Measurements from ENCODE around the gene CCDC9. TPM values are rescaled to one million over a fixed set of nuclear protein-coding genes. Genes with fewer than 3 reads are reported as not detected.

Gene CCDC9
- total and polyA plus RNA-seq, 2 of the 13 experiments (the other 11 are each of a cell fraction or from before 2014, with no cell fraction given), result 2.9 to 6.3 TPM

DNA sequence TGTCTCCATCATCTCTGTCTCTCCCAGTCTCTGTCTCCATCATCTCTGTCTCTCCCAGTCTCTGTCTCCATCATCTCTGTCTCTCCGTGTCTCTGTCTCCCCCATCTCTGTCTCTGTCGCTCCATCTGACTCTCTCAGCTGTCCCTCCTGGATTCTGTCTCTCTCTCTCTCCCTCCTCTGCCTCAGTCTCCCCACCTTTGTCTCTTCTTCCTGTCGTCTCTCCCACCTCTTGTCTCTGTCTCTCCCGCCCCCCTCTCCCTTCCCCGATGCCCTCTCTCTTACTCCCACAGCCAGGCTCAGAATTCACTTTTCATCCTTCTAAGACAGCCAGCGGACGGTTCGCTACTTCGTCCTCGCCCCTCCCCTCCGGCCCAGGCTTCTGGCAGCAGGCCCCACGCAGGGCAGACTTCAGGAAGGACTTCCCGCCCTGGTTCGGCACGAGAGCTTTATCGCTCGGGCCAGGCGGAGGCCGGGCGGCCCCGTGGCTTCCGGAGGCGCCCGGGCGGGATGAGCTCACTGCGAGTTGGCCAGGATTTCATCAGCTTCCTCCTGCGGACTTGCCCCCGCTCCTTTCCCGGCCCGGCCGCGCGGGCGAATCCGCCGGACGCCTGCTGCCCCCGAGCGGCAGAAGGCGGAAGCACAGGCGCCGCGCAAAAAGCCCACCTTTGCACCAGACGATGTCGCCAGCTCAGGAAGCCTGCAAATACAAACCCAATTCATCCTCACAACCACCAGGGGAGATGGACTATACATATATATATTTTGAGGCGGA is 12.4 kb upstream of the CCDC9 start (continued):
- TF ChIP-seq, protein P1, sequence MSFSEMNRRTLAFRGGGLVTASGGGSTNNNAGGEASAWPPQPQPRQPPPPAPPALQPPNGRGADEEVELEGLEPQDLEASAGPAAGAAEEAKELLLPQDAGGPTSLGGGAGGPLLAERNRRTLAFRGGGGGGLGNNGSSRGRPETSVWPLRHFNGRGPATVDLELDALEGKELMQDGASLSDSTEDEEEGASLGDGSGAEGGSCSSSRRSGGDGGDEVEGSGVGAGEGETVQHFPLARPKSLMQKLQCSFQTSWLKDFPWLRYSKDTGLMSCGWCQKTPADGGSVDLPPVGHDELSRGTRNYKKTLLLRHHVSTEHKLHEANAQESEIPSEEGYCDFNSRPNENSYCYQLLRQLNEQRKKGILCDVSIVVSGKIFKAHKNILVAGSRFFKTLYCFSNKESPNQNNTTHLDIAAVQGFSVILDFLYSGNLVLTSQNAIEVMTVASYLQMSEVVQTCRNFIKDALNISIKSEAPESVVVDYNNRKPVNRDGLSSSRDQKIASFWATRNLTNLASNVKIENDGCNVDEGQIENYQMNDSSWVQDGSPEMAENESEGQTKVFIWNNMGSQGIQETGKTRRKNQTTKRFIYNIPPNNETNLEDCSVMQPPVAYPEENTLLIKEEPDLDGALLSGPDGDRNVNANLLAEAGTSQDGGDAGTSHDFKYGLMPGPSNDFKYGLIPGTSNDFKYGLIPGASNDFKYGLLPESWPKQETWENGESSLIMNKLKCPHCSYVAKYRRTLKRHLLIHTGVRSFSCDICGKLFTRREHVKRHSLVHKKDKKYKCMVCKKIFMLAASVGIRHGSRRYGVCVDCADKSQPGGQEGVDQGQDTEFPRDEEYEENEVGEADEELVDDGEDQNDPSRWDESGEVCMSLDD (CRISPR knock-in tag; IDR thresholded peaks at IDR 0.05; ENCODE audit: borderline replicate concordance), result peak; percentile 75; the same call in 1 of the 2 replicates
- TF ChIP-seq TOPORS (CRISPR knock-in tag; IDR thresholded peaks at IDR 0.05) (no peak; the same call in 1 of the 2 replicates), ZFAT (CRISPR knock-in tag; conservative IDR thresholded peaks at IDR 0.05) (no peak), SRSF9 (IDR thresholded peaks at IDR 0.05; ENCODE audit: borderline replicate concordance, insufficient read depth, low read depth, low read length, poor library complexity, severe bottlenecking) (no peak), PCBP1 (IDR thresholded peaks at IDR 0.05; ENCODE audit: borderline replicate concordance, low read depth, low read length) (0 out of 2 replicates have a peak, but pooled peaks have one; percentile 35), TBX3 (IDR thresholded peaks at IDR 0.05; ENCODE audit: borderline replicate concordance) (peak; percentile 32; the same call in 1 of the 2 replicates), ZC3H4 (CRISPR knock-in tag; IDR thresholded peaks at IDR 0.05; ENCODE audit: borderline replicate concordance) (no peak), ZNF782 (CRISPR knock-in tag; IDR thresholded peaks at IDR 0.05; ENCODE audit: borderline replicate concordance) (no peak), ATF1 (CRISPR knock-in tag; IDR thresholded peaks at IDR 0.05) (no peak), HOXA5 (CRISPR knock-in tag; IDR thresholded peaks at IDR 0.05) (peak; percentile 79)
- TF ChIP-seq, protein P2, sequence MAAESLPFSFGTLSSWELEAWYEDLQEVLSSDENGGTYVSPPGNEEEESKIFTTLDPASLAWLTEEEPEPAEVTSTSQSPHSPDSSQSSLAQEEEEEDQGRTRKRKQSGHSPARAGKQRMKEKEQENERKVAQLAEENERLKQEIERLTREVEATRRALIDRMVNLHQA (CRISPR knock-in tag; IDR thresholded peaks at IDR 0.05), result peak; percentile 97
- TF ChIP-seq, protein P3, sequence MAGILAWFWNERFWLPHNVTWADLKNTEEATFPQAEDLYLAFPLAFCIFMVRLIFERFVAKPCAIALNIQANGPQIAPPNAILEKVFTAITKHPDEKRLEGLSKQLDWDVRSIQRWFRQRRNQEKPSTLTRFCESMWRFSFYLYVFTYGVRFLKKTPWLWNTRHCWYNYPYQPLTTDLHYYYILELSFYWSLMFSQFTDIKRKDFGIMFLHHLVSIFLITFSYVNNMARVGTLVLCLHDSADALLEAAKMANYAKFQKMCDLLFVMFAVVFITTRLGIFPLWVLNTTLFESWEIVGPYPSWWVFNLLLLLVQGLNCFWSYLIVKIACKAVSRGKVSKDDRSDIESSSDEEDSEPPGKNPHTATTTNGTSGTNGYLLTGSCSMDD (CRISPR knock-in tag; IDR thresholded peaks at IDR 0.05), result no peak
- TF ChIP-seq, protein P4, sequence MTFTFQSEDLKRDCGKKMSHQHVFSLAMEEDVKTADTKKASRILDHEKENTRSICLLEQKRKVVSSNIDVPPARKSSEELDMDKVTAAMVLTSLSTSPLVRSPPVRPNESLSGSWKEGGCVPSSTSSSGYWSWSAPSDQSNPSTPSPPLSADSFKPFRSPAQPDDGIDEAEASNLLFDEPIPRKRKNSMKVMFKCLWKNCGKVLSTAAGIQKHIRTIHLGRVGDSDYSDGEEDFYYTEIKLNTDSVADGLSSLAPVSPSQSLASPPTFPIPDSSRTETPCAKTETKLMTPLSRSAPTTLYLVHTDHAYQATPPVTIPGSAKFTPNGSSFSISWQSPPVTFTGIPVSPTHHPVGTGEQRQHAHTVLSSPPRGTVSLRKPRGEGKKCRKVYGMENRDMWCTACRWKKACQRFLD (CRISPR knock-in tag; IDR thresholded peaks at IDR 0.05; ENCODE audit: borderline replicate concordance), result 0 out of 2 replicates have a peak, but pooled peaks have one; percentile 24
- TF ChIP-seq, protein P5, sequence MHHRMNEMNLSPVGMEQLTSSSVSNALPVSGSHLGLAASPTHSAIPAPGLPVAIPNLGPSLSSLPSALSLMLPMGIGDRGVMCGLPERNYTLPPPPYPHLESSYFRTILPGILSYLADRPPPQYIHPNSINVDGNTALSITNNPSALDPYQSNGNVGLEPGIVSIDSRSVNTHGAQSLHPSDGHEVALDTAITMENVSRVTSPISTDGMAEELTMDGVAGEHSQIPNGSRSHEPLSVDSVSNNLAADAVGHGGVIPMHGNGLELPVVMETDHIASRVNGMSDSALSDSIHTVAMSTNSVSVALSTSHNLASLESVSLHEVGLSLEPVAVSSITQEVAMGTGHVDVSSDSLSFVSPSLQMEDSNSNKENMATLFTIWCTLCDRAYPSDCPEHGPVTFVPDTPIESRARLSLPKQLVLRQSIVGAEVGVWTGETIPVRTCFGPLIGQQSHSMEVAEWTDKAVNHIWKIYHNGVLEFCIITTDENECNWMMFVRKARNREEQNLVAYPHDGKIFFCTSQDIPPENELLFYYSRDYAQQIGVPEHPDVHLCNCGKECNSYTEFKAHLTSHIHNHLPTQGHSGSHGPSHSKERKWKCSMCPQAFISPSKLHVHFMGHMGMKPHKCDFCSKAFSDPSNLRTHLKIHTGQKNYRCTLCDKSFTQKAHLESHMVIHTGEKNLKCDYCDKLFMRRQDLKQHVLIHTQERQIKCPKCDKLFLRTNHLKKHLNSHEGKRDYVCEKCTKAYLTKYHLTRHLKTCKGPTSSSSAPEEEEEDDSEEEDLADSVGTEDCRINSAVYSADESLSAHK (CRISPR knock-in tag; IDR thresholded peaks at IDR 0.05; ENCODE audit: borderline replicate concordance), result no peak
- TF ChIP-seq, protein P6, sequence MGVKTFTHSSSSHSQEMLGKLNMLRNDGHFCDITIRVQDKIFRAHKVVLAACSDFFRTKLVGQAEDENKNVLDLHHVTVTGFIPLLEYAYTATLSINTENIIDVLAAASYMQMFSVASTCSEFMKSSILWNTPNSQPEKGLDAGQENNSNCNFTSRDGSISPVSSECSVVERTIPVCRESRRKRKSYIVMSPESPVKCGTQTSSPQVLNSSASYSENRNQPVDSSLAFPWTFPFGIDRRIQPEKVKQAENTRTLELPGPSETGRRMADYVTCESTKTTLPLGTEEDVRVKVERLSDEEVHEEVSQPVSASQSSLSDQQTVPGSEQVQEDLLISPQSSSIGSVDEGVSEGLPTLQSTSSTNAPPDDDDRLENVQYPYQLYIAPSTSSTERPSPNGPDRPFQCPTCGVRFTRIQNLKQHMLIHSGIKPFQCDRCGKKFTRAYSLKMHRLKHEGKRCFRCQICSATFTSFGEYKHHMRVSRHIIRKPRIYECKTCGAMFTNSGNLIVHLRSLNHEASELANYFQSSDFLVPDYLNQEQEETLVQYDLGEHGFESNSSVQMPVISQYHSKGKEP (CRISPR knock-in tag; IDR thresholded peaks at IDR 0.05), result 0 out of 2 replicates have a peak, but pooled peaks have one; percentile 39
